B cell (primary cell): ENCODE measurements around the gene VANGL2. TPM values are rescaled to one million over a fixed set of nuclear protein-coding genes. Genes with fewer than 3 reads are reported as not detected.
A peak's percentile ranks its signal among the peaks of the same experiment; 100 is the strongest.
"Not testable (repeated sequence)": the region's sequence is repeated elsewhere in the genome, so short reads cannot be mapped to it uniquely, and the experiment has no call there.

Source experiments
- ATAC-seq: fragments of 200-7000 bp; cut with Tn5 transposase; one replicate; pipeline ENCODE4 v1.10.0; 2021; ENCODE audit warnings: low read depth, mild to moderate bottlenecking, moderate number of reproducible peaks, moderate library complexity
- CTCF ChIA-PET: fragments of 350-600 bp; sonication (Branson Sonifier 250); formaldehyde crosslinking; loops from one replicate; lab custom pipeline; 2021; ENCODE audit warnings: antibody characterized with exemption, inconsistent platforms; lab: Charles Lee
- POLR2A ChIA-PET: fragments of 350-600 bp; sonication (Branson Sonifier 250); formaldehyde crosslinking; loops from one replicate; lab custom pipeline; 2021; ENCODE audit warnings: antibody characterized with exemption; lab: Charles Lee
- DNase-seq: peaks from one replicate; pipeline ENCODE4 v3.0.0; 2013
- H2AFZ ChIP-seq: 2 replicates; pipeline ENCODE4 v1.6.1; 2012; ENCODE audit warnings: mild to moderate bottlenecking, low read depth, low read length; ENCODE audit not compliant: insufficient read depth, poor library complexity, severe bottlenecking
- H3K27ac ChIP-seq, 2 donors: 1 replicate in 1 of 2; 2 replicates in 1 of 2; pipeline ENCODE4 v1.5.1; 2012 to 2013; ENCODE audit warnings: low read length in 2 of 2, mild to moderate bottlenecking in 2 of 2, moderate library complexity in 1 of 2
- H3K27me3 ChIP-seq, 4 experiments: fragments of 200-600 bp in 1 of 4; sonication (generic) in 1 of 4; replicated peaks in 1 of 4; 1 replicate in 2 of 4; 2 replicates in 2 of 4; pipeline versions ENCODE4 v1.6.1 to v1.7.0; 2013 to 2016; ENCODE audit warnings: low read length in 3 of 4, mild to moderate bottlenecking in 2 of 4, mixed read lengths in 1 of 4, moderate library complexity in 1 of 4; ENCODE audit not compliant: insufficient read depth in 4 of 4, control insufficient read depth in 3 of 4; ENCODE audit errors: control extremely low read depth in 1 of 4
- H3K36me3 ChIP-seq, 2 experiments: replicated peaks in 1 of 2; 1 replicate in 1 of 2; 2 replicates in 1 of 2; pipeline versions ENCODE4 v1.6.1 to v1.7.1; 2013; ENCODE audit warnings: low read length in 1 of 2; ENCODE audit not compliant: insufficient read depth in 2 of 2, control insufficient read depth in 1 of 2; ENCODE audit errors: control extremely low read depth in 1 of 2, extremely low read depth in 1 of 2
- H3K4me1 ChIP-seq, 2 donors: fragments of 200-600 bp in 1 of 2; sonication (generic) in 1 of 2; 1 replicate in 1 of 2; 2 replicates in 1 of 2; pipeline versions ENCODE4 v1.5.1 to v1.6.1; 2013 to 2017; ENCODE audit warnings: low read length in 2 of 2; ENCODE audit not compliant: control insufficient read depth in 2 of 2, insufficient read depth in 2 of 2
- H3K4me2 ChIP-seq: replicated peaks from 2 replicates; pipeline ENCODE3; 2012; ENCODE audit warnings: mild to moderate bottlenecking, low read depth, low read length; ENCODE audit not compliant: poor library complexity, severe bottlenecking
- H3K4me3 ChIP-seq, 5 experiments: fragments of 200-600 bp in 1 of 5; sonication (generic) in 1 of 5; 1 replicate in 3 of 5; 2 replicates in 2 of 5; pipeline versions ENCODE4 v1.5.1 to v1.7.0; 2011 to 2016; ENCODE audit warnings: low read length in 4 of 5, mild to moderate bottlenecking in 4 of 5, low read depth in 2 of 5, control low read depth in 1 of 5, moderate library complexity in 1 of 5; ENCODE audit not compliant: insufficient read depth in 1 of 5; ENCODE audit errors: control extremely low read depth in 1 of 5, extremely low read depth in 1 of 5
- H3K79me2 ChIP-seq: fragments of 200-600 bp; sonication (generic); one replicate; pipeline ENCODE4 v1.6.0; 2016; ENCODE audit warnings: low read length; ENCODE audit not compliant: control insufficient read depth, insufficient read depth
- H3K9ac ChIP-seq: fragments of 200-600 bp; sonication (generic); 2 replicates; pipeline ENCODE4 v1.6.1; 2017; ENCODE audit warnings: mild to moderate bottlenecking, low read length, moderate library complexity
- H3K9me3 ChIP-seq, 3 donors: one replicate each; pipeline versions ENCODE4 v1.6.1 to v1.7.1; 2013; ENCODE audit warnings: low read length in 2 of 3; ENCODE audit not compliant: control insufficient read depth in 2 of 3, insufficient read depth in 1 of 3; ENCODE audit errors: control extremely low read depth in 1 of 3
- H4K20me1 ChIP-seq: 2 replicates; pipeline ENCODE4 v1.6.0; 2012; ENCODE audit warnings: mild to moderate bottlenecking, low read length; ENCODE audit not compliant: insufficient read depth, control insufficient read depth, poor library complexity, severe bottlenecking
- H3K27ac Mint-ChIP-seq: one replicate; pipeline ENCODE4 v1.8.0; 2021; ENCODE audit warnings: mixed read lengths
- H3K27me3 Mint-ChIP-seq: one replicate; pipeline ENCODE4 v1.8.0; 2021; ENCODE audit warnings: mixed read lengths
- H3K4me1 Mint-ChIP-seq: one replicate; pipeline ENCODE4 v1.8.0; 2021; ENCODE audit warnings: mixed read lengths
- H3K4me3 Mint-ChIP-seq: one replicate; pipeline ENCODE4 v1.8.0; 2021; ENCODE audit warnings: mixed read lengths
- H3K9me3 Mint-ChIP-seq: one replicate; pipeline ENCODE4 v1.8.0; 2022; ENCODE audit warnings: mixed read lengths; ENCODE audit not compliant: insufficient read depth
- EZH2 ChIP-seq: IDR thresholded peaks from 2 replicates; pipeline ENCODE4 v1.6.1; 2012; ENCODE audit warnings: borderline replicate concordance, low read depth, mild to moderate bottlenecking, moderate library complexity, low read length; ENCODE audit not compliant: insufficient read depth, poor library complexity, severe bottlenecking
- WGBS: methylation state at CpG from one replicate; pipeline ENCODE4 v1.1.5; 2013; ENCODE audit warnings: missing lambda C conversion rate; ENCODE audit not compliant: insufficient coverage; 5-methylcytosine and 5-hydroxymethylcytosine counted together
- intact Hi-C: fragments of 100-400 bp; cut with micrococcal nuclease; formaldehyde crosslinking; loops from one replicate; pipeline ENCODE4 v1.10.0; 2022
- polyA plus RNA-seq: library from polyadenylated mRNA; depleted of rRNA; stranded (reverse); fragments of >200 nt; gene quantifications from 2 replicates; pipeline ENCODE4 v1.2.3, GENCODE V29; 2012
- total RNA-seq, 2 donors: library from RNA; stranded (reverse); fragments of 120-200 nt in 1 of 2; gene quantifications; 1 replicate in 1 of 2; 2 replicates in 1 of 2; pipeline versions ENCODE4 v1.2.3 to v1.2.4, GENCODE V29; 2013 to 2022
- TF ChIP-seq, protein P1 (sequence below): fragments of 200-600 bp; IDR thresholded peaks from one replicate; pipeline ENCODE4 v1.8.0; 2022; ENCODE audit warnings: antibody characterized with exemption, mild to moderate bottlenecking

The VANGL2 gene
- total and polyA plus RNA-seq, 2 donors (not counting 1 experiment from before 2014, with no cell fraction given): 0.48 to 14.4 TPM

DNA sequence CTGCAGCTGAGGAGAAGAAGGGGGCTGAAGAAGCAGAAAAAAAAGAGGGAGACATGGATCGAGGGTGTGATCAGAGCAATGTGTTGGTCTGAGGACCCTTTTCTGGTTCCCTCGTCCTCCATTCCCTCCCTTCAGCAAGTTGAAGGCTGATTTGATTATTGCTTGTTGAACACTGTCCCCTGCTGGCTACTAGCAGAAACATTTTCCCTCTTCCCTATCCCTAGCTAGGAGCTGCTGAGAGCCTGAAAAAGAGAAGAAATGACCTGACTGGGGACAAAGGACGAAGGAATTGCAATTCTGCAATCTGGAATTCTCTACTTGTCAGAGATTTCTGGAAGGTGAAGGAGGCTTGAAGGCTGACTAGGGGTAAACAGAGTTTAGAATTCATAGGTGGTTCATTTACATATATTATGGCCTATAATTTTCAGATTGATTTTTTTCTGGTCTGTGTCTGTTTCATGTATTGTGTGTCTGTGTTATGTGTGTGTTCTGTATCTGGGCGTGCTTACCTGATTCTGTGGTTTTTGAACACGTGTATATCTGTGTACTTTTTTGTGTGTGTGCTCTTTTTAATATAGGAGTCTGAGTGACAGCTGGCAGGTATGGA lies 23.7 kb upstream of the VANGL2 start:
- Histone ChIP-seq H3K36me3 (no peaks in the 10 kb centered on the region), H3K27me3 (no peaks in the 10 kb centered on the region), H3K9ac (no peak overlapping the region), H3K4me2 (peak overlapping the region; percentile 63), H3K4me1 (peaks cover 19 to 23% of the 10 kb centered on the region in 2 donors), H2AFZ (peak overlapping the region; percentile 71), H3K79me2 (no peaks in the 10 kb centered on the region), H3K9me3 (no peaks in the 10 kb centered on the region), H3K4me3 (peak overlapping the region in 1 of 5 experiments; percentile 21), H3K27ac (no peak overlapping the region), H4K20me1 (no peaks in the 10 kb centered on the region)
- ChIA-PET CTCF (interaction anchor here (0.7 to 7.8 kb wide), 55 partner anchors 8 to 330 kb away, joined by 3 to 79 read pairs (median 4); partner anchors contain the start of genes ATP1A4, DCAF8, NCSTN and PEX19), POLR2A (interaction anchor here (0.5 to 1.4 kb wide), 4 partner anchors 26 to 690 kb away, joined by 3 to 8 read pairs (median 4); partner anchors contain the start of gene IGSF8)
- no peaks in the 10 kb centered on the region for H3K27me3 Mint-ChIP-seq
- no peak for TF ChIP-seq EZH2
- TF ChIP-seq, protein P1, sequence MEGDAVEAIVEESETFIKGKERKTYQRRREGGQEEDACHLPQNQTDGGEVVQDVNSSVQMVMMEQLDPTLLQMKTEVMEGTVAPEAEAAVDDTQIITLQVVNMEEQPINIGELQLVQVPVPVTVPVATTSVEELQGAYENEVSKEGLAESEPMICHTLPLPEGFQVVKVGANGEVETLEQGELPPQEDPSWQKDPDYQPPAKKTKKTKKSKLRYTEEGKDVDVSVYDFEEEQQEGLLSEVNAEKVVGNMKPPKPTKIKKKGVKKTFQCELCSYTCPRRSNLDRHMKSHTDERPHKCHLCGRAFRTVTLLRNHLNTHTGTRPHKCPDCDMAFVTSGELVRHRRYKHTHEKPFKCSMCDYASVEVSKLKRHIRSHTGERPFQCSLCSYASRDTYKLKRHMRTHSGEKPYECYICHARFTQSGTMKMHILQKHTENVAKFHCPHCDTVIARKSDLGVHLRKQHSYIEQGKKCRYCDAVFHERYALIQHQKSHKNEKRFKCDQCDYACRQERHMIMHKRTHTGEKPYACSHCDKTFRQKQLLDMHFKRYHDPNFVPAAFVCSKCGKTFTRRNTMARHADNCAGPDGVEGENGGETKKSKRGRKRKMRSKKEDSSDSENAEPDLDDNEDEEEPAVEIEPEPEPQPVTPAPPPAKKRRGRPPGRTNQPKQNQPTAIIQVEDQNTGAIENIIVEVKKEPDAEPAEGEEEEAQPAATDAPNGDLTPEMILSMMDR: peak; percentile 83
- H3K4me3 Mint-ChIP-seq: peak overlapping the region; percentile 70
- H3K4me1 Mint-ChIP-seq: peaks cover 24% of the 10 kb centered on the region
- peak; percentile 76 for DNase-seq
- WGBS: 19% methylated on average over 2 of the region's 5 CpGs
- H3K27ac Mint-ChIP-seq: peak overlapping the region; percentile 60
- ATAC-seq: peak; percentile 67
- no peaks in the 10 kb centered on the region for H3K9me3 Mint-ChIP-seq
- intact Hi-C loops: loop anchor here (1.0 to 5.0 kb wide), 6 partner anchors 22 to 275 kb away; partner anchors contain the start of genes COPA and NCSTN

- H3K4me1 Mint-ChIP-seq: peaks cover 24% of the 10 kb centered on the region
- TF ChIP-seq, protein P1: no peak
- TF ChIP-seq EZH2: no peak
- H3K4me3 ChIP-seq: no peak overlapping the region
- no peak overlapping the region for H3K9ac ChIP-seq
- no peaks in the 10 kb centered on the region for H3K9me3 Mint-ChIP-seq
- no peaks in the 10 kb centered on the region for H3K27me3 ChIP-seq
- ChIA-PET POLR2A (interaction anchor here (0.5 to 0.6 kb wide), 2 partner anchors 66 to 689 kb away, joined by 5 to 8 read pairs; no protein-coding TSS in a partner anchor), CTCF (interaction anchor here (0.6 to 7.8 kb wide), 28 partner anchors 9 to 331 kb away, joined by 3 to 79 read pairs (median 6); partner anchors contain the start of genes DCAF8 and NCSTN)
- DNase-seq (no peak), ATAC-seq (no peak)
- H3K79me2 ChIP-seq: no peaks in the 10 kb centered on the region
- WGBS: 85% methylated on average over 5 of the region's 7 CpGs
- H4K20me1 ChIP-seq: no peaks in the 10 kb centered on the region
- intact Hi-C loops: loop anchor here (2.0 to 5.0 kb wide), 3 partner anchors 23 to 87 kb away; partner anchors contain the start of genes COPA and NCSTN
- no peak overlapping the region for H3K4me2 ChIP-seq
- H3K27me3 Mint-ChIP-seq: no peaks in the 10 kb centered on the region
- H3K27ac Mint-ChIP-seq: no peak overlapping the region
- no peak overlapping the region for H3K4me3 Mint-ChIP-seq
- H3K4me1 ChIP-seq: peaks cover 19 to 23% of the 10 kb centered on the region in 2 donors
- no peak overlapping the region for H2AFZ ChIP-seq
- H3K9me3 ChIP-seq: no peaks in the 10 kb centered on the region
- no peak overlapping the region for H3K27ac ChIP-seq
- H3K36me3 ChIP-seq: no peaks in the 10 kb centered on the region
Observed at GRCh38 chr1:160377585-160378206, 22.7 kb upstream of the VANGL2 start.

- H3K36me3 ChIP-seq, CTCF ChIA-PET, H3K9ac ChIP-seq, intact Hi-C loops, POLR2A ChIA-PET, H2AFZ ChIP-seq, H3K9me3 ChIP-seq, H3K9me3 Mint-ChIP-seq, DNase-seq, H3K4me1 Mint-ChIP-seq, H3K4me1 ChIP-seq, H4K20me1 ChIP-seq, H3K4me3 ChIP-seq, H3K4me2 ChIP-seq, H3K27me3 Mint-ChIP-seq, ATAC-seq, H3K27ac Mint-ChIP-seq, H3K27ac ChIP-seq, H3K79me2 ChIP-seq, H3K27me3 ChIP-seq, H3K4me3 Mint-ChIP-seq: not testable (repeated sequence)
- no CpG with 5 or more reads among the region's 2 CpGs for WGBS
Observed at GRCh38 chr1:160384812-160385211, 15.6 kb upstream of the VANGL2 start.
